Neural crest cell (in vitro differentiated cells): ENCODE results near the gene ZNF3. TPM values are rescaled to one million over a fixed set of nuclear protein-coding genes. Genes with fewer than 3 reads are reported as not detected.

Experiments used
- DNase-seq: peaks from one replicate; pipeline ENCODE4 v3.0.0; 2021; ENCODE audit warnings: low read depth, mixed read lengths, low spot score
- H3K27ac Mint-ChIP-seq: one replicate; pipeline ENCODE4 v1.8.0; 2021; ENCODE audit warnings: mild to moderate bottlenecking, mixed read lengths; ENCODE audit not compliant: unreplicated experiment
- H3K27me3 Mint-ChIP-seq: 2 replicates; pipeline ENCODE4 v1.8.0; 2021; ENCODE audit warnings: low read depth, mild to moderate bottlenecking, mixed read lengths
- H3K36me3 Mint-ChIP-seq: 2 replicates; pipeline ENCODE4 v1.8.0; 2021; ENCODE audit warnings: low read depth, mild to moderate bottlenecking, mixed read lengths
- H3K4me1 Mint-ChIP-seq: 2 replicates; pipeline ENCODE4 v1.8.0; 2021; ENCODE audit warnings: mixed read lengths
- H3K4me3 Mint-ChIP-seq: one replicate; pipeline ENCODE4 v1.8.0; 2021; ENCODE audit warnings: mild to moderate bottlenecking, mixed read lengths
- H3K9me3 Mint-ChIP-seq: 2 replicates; pipeline ENCODE4 v1.8.0; 2021; ENCODE audit warnings: mixed read lengths
- microRNA-seq: library from miRNA; unstranded; fragments of <30 nt; microRNA quantifications from one replicate; pipeline ENCODE4, GENCODE V29; 2020
- total RNA-seq: library from RNA; stranded (reverse); gene quantifications from 2 replicates; pipeline ENCODE4 v1.2.1, GENCODE V29; 2021
- TF ChIP-seq, protein P1 (sequence below): fragments of 200-600 bp; sonication (generic); conservative IDR thresholded peaks from 2 replicates; pipeline ENCODE4 v1.5.0; 2021; ENCODE audit warnings: antibody characterized with exemption, mild to moderate bottlenecking

Gene ZNF3
- total RNA-seq, 1 donor from 2014 or later: 67.1 TPM

DNA sequence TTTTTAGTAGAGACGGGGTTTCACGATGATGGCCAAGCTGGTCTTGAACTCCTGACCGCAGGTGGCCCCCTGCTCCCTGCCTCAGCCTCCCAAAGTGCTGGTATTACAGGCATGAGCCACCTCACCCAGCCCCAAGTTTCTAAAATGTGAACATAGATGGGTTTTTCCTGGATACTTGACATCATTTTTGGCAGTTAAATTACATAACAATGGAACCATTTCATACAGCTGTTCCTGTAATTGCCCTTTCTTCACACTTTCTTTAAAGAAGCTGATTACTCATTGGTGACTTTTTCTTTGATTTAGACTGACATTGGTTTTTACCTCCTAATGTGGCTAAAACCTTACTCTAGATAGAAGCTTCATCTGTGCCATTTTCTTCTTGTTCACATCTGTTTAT is 60.2 kb downstream of the ZNF3 start:
- Mint-ChIP-seq H3K4me1 (peaks cover 30% of the 10 kb centered on the region), H3K4me3 (peak overlapping the region; percentile 17), H3K27me3 (no peaks in the 10 kb centered on the region), H3K27ac (no peak overlapping the region), H3K9me3 (no peaks in the 10 kb centered on the region), H3K36me3 (peaks cover 7% of the 10 kb centered on the region)
- no peak for DNase-seq
- TF ChIP-seq, protein P1, sequence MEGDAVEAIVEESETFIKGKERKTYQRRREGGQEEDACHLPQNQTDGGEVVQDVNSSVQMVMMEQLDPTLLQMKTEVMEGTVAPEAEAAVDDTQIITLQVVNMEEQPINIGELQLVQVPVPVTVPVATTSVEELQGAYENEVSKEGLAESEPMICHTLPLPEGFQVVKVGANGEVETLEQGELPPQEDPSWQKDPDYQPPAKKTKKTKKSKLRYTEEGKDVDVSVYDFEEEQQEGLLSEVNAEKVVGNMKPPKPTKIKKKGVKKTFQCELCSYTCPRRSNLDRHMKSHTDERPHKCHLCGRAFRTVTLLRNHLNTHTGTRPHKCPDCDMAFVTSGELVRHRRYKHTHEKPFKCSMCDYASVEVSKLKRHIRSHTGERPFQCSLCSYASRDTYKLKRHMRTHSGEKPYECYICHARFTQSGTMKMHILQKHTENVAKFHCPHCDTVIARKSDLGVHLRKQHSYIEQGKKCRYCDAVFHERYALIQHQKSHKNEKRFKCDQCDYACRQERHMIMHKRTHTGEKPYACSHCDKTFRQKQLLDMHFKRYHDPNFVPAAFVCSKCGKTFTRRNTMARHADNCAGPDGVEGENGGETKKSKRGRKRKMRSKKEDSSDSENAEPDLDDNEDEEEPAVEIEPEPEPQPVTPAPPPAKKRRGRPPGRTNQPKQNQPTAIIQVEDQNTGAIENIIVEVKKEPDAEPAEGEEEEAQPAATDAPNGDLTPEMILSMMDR: no peak

Small RNAs within 50 kb of the gene (microRNA-seq; reads per million reads assigned to microRNA genes)
- 31,322 reads per million, percentile 99 among the genes with 10 or more reads in this experiment for gene MIR106B
- gene MIR25: 2,747 reads per million, percentile 88 among the genes with 10 or more reads in this experiment
- gene MIR93: 66,061 reads per million, percentile 100 among the genes with 10 or more reads in this experiment

Other genes starting within 250 kb of the ZNF3 start
- 0.27 TPM in 1 of 2 replicates, not detected in the other for gene OR2AE1, start 204.7 kb downstream of the ZNF3 start, total RNA-seq
- 8.9 and 10.4 TPM in 2 replicates for gene TRIM4, start 162.2 kb downstream of the ZNF3 start, total RNA-seq
- gene GJC3, start 152.1 kb downstream of the ZNF3 start, total RNA-seq: 0.28 and 0.45 TPM in 2 replicates
- 0.52 TPM in 1 of 2 replicates, not detected in the other for gene AZGP1, start 105.7 kb downstream of the ZNF3 start, total RNA-seq
- gene ZKSCAN1, start 66.1 kb downstream of the ZNF3 start, total RNA-seq: 122 and 133 TPM in 2 replicates
- 19.3 and 20.3 TPM in 2 replicates for gene ZSCAN21, start 31.9 kb downstream of the ZNF3 start, total RNA-seq
- gene COPS6, start 7.2 kb upstream of the ZNF3 start, total RNA-seq: 142 and 160 TPM in 2 replicates
- 420 and 426 TPM in 2 replicates for gene MCM7, start 19.7 kb upstream of the ZNF3 start, total RNA-seq
- 22.6 and 23.6 TPM in 2 replicates for gene AP4M1, start 19.9 kb upstream of the ZNF3 start, total RNA-seq
- 82.0 and 88.9 TPM in 2 replicates for gene TAF6, start 37.6 kb upstream of the ZNF3 start, total RNA-seq
- 27.7 and 27.9 TPM in 2 replicates for gene CNPY4, start 37.9 kb upstream of the ZNF3 start, total RNA-seq
- 2.1 and 2.4 TPM in 2 replicates for gene MBLAC1, start 45.2 kb upstream of the ZNF3 start, total RNA-seq
- gene LAMTOR4, start 67.2 kb upstream of the ZNF3 start, total RNA-seq: 134 and 135 TPM in 2 replicates
- gene TRAPPC14, start 77.0 kb upstream of the ZNF3 start, total RNA-seq: 32.0 and 33.9 TPM in 2 replicates
- gene GAL3ST4, start 86.9 kb upstream of the ZNF3 start, total RNA-seq: 15.3 and 16.6 TPM in 2 replicates
- 97.8 and 106 TPM in 2 replicates for gene GPC2, start 95.7 kb upstream of the ZNF3 start, total RNA-seq
- gene STAG3, start 96.2 kb upstream of the ZNF3 start, total RNA-seq: 1.1 and 1.9 TPM in 2 replicates
- gene PVRIG, start 138.2 kb upstream of the ZNF3 start, total RNA-seq: not detected in 2 replicates
- gene SPDYE3, start 226.0 kb upstream of the ZNF3 start, total RNA-seq: not detected in 2 replicates